ENCODE measurements around the gene QARS1.

Gene QARS1

DNA sequence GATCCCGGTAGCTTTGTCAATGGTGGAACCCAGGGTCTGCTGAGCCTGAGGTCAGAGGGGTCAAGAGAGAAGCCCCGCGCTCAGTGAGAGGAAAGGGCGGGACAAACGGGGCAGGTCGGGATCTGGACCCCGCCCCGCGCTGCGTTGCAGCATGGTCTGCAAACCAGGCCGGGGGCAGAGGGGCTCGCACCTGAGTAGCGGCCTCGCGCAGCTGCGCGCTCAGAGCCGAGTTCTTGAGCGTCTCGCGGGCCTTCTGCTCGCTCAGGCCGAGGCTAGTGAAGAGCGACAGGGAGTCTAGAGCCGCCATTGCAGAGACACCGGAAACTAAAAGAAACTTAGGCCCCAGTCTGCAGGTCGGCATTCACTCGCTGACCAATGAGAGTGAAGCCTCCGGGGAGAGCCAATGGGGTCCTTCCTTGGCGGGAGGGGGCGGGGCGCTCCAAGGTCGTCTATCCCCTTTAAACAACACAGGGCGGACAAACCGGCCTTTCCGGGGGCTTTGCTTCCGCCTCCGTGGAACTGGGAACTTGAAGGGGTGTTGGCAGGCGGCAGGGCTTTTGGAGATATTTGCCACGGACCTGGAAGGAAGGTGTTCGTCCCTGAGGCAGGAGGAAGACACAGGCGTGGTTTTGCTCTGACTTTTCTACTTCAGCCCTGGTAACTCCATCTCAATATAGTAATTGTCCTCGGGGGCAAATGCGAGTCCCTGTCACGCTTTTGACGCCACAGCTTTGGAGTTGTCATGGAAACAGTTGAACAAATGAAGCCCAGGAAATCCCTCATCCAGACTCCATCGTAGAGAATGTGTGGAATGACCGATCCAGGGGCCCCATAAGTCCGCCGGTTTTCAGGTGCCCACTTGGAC, at the start of gene QARS1:
Gene QARS1, minus strand, starts transcription at position 331 of the 865 bp plus-strand sequence. Its CDS starts 24 bp downstream, at position 307.
- peak; percentile 46 to 81 for DNase-seq

DNA sequence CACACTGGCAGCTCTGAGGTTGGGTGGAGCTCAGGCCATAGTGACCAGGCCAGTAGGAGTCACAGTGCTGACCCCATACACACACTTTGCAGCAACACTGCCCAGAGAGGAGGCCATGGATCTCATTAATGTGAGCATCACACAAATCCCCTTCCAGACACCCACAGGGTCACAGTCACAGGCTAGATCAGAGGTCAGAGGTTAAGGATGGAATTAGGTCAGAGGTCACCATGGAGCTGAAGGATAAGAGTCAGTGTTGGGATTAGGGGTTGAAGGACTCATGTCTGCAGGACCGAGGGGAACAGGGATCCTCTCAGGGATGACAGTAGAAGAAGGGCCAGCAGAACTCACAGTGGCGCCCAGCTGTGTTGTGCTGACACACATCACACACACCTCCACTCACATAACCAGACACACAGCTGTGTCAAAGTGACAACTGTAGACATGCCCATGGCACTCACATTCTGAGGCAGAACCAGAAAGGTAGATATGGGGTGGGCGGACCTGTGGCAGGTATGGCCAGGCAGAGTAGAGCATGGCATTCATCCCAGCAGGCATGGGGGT, 48.9 kb upstream of the QARS1 start:
- no peak for DNase-seq

DNA sequence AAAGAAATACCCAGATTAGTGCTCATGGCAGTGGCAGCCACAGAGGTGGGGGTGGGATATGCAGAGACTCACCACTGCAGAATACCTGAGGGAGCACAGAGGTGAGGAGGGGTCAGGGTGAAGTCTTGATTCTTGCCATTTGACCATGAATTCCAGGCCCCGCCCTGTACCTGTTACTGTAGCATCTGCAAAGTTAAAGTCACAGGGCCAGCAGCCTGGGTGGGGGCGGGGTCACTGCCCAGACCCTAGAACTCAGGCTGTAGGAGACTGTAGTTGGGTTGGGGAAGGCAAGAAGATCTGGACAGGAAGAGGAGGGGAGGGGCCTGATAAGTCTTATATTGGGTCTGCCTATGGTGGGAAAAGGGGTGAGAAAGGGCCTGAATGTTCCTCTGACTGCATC, 47.1 kb upstream of the QARS1 start:
- DNase-seq: no peak

DNA sequence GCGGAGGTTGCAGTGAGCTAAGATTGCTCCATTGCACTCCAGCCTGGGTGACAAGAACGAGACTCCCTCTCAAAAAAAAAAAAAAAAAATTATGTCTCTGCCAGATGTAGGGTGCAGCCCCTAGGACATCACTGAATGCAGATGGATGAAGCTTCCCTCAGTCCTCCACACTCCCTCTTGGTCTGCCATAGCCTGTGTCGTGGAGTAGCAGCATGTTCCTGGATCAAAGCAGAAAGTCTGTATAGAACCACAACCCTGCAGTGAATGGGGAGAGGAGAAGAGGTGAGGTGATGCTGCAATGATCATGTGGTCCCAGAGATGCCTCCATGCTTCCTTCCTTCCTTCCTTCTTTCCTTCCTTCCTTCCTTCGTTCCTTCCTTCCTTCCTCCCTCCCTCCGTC, 43.6 kb upstream of the QARS1 start:
- no peak for DNase-seq

DNA sequence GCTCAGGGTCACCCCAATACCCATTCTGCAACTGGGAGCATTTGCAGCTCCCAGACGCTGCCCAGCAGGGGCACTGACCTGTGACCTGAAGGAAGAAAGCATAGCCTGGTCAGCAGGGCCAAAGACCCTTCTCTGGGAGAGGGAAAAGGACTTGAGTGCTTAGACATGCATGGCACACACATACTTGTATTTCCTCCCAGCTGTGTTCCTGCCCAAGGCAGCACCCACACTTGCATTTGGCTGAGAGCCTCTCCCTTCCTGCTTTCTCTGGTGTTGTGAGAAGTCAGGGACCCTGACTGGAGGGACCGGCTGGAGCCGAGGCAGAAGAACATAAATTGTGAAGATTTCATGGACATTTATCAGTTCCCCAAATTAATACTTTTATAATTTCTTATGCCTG, 35.5 kb upstream of the QARS1 start:
- DNase-seq: no peak

DNA sequence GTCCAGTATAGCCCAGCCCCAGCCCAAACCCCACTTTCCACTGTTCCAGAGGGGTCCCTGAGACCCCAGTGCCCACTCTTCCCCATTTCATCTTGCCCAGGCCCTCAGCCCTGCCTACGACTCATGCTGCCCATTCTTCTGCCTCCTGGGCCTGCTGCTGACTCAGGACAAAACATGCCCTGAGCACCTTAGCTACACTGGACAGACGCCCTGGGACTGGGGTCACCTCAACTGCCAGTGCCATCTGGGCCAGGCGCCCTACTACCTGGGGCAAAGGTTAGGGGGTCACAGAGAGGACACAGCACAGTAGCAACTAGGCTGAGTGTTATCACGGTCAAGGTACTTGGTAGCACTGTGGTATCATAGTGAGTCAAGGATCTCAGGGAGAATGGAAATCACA, 30.9 kb upstream of the QARS1 start:
- no peak for DNase-seq

DNA sequence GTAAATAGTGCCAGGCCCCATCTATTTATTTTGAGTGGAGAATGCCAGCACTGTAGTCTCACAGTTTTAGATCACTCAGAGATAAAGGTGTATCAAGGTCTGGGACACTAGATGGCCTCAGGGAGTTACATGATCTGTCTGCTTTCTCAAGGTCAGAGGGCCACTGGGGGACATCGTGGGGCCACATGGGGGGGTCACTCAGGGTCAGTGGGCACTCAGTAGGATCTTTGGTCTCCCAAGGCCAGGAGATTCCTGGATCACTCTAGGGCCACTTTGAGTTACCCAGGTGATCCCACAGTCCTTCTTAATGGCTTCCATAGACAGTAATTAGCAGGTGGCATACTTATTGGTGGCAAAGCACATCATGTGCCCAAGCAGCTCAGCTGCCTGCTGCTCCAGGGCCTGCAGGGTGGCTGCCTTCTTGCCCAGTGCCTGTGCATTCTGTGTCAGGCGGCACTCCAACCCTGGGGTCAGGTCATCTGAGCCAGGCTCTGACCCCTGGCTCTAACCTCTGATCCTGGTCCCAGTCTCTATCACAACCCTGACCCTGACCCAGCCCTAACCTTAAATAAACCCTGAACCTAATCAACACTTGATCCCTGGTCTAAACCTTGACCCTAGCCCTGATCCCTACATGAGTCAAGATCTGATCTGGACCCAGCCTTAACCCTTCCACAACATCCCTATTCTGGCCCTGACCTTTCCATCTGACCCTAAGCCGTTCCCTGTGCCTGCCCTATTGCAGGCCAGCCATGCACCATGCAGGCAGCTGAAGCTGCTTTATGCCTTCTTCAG, 30.1 kb upstream of the QARS1 start:
- DNase-seq: no peak

DNA sequence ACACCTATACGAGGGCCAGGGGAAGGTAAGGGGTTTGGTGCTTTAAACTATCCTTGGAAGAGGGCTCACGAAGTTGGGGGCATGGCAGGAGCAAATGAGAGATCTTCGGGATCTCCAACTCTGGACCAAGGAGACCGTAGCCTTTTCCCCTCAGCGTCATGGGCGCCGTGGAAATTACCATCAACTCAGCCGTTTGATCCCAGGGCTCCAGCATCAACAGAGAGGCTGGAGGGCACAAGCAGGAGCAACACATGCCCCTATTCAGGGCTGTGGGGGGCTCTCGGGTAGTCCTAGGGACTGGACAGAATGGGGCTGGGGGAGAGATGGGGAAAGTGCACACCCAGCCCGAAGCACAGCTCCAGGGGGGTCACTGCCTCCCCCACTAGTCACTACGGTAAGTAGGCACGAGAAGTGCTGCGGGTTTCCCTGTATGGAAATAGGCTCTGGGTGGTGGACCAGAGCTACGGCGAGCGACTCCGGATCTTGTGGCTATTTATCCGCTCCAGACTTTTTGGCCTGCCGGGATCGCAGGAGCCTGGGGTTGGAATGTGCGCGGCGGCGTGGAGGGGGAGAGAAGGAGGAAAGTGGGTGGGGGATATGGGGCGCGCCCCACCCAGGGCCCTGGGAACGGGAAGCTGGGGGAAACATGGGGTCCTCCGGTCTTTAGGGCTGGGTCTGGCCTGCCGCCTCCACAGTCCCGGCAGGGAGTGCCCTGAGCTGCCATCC, 28.8 kb upstream of the QARS1 start:
- peak; percentile 32 to 75 for DNase-seq

DNA sequence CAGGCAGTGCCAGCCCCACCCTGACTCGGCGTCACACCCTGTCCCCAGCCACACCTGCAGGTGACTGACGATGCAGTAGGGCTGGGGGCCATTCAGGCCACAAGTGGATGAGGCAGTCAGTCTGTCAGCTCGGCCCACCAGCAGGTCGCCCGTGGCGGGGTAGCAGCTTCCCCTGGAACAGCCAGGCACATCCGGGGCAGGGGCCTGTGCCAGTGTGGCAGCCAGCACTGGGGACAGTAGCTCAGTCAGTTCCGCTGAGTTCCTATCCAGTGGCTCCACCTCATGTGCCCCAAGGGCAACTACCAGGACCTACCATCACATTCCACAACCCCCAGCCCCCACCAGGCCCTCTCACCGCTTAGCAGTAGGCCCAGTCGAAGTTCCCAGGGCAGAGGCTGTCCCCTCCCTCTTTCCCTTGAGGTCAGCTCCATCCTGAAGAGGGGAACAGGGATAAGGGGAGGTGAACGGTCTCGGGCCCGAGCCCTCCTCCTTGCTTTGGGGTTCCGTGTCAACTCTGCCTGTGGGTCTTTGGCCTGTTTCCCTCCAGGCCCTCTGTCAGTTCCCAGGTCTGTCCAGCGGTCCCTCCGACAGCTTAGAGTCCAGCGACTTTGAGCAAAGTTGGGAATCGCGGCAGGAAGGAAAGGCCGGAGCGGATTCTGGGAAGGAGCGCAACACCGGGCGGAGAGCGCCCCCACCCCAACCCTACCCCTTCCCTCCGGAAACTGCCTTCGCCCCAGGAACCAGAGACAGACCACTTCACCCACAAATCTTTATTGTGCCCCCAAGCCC, 28.1 kb upstream of the QARS1 start, which contains the start of gene LAMB2:
Gene LAMB2, minus strand, starts transcription at position 614 of the 789 bp plus-strand sequence. Its CDS starts 183 bp downstream, at position 431.
- peak; percentile 2 to 63 for DNase-seq

DNA sequence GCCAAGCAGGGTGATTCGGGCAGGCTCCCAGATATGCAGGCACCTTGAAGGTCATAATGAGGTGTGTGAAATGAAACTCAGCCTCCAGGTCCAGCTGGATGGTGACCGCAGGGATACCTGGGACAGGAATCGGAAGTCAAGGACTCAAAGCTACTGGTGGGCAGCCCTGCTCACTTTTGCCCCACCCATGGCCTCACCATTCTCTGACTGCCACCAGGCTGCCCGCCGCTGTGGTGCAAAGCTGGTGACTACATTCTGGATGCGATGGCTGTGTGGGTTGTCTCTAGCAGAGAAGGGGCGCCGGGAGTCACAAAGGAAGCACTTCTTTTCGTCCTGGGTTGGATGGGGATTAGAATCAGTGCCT, 27.5 kb upstream of the QARS1 start:
- DNase-seq: no peak

DNA sequence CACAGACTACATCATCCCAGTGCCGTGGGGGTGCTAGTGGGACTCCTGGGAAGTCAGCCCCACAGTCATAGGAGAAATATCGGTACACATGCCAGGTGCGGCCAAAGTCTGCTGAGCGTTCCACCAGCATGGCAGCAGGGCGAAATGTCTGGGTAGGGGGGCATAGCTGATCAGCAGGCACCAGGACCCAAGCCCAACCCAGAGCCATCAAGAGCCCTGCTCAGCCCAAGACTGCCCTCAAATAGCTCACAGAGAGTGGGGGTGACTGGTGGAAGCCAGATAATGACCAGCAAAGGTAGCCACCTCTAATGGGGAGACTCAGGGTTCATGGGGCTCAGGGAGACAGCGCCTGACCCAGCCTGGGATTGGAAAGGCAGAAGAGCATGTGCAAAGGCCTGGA, 27.0 kb upstream of the QARS1 start:
- no peak for DNase-seq

DNA sequence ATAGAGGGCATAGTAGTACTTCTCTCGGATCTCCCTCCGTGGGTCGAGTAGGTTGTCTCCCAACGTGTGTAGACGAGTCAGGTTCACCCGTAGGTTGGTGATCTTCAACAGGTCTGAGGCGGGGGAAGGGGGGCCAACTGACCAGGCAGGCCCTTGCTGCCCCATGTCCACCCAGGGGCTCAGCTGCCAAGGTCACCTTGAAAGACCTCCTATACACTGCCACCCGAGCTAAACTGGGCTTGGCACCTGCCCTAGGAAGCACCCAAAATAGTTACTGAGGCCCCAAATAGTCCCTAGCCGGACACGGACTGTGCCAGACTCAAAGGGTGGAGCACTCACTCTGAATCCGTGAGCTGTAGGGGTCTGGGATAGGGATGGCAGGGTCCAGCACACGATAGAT, 26.5 kb upstream of the QARS1 start:
- no peak for DNase-seq

DNA sequence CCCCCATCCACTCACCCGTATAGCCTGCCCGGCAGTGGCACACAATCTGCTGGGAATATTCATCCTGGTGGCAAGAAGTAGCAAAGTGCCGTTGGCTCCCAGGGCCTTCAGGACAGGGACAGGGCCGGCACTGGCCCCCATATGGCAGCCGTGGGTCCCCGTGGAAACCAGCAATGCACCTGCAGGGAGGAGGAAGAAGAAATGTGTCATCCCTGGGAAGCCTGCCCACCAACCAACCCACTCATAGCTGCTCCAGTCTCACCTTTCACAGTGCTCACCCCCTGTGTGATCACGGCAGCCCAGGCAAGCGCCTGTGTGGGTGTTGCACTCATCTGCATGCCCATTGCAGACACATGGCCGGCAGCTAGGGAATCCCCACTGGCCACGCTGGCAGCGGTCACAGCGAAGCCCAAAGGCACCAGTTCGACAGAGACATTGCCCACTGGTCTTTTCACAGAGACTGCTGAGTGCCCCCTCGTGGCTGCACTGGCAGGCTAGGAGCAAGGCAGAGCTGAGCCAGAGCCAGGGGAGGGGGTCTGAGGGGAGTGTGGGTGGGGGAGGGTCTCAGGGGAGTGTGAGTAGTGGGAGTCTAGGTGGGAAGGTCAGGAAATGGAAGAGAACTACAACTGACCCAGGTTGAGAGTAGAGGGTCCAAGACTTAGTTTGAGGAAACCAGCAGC, 20.6 kb upstream of the QARS1 start:
- no peak for DNase-seq

DNA sequence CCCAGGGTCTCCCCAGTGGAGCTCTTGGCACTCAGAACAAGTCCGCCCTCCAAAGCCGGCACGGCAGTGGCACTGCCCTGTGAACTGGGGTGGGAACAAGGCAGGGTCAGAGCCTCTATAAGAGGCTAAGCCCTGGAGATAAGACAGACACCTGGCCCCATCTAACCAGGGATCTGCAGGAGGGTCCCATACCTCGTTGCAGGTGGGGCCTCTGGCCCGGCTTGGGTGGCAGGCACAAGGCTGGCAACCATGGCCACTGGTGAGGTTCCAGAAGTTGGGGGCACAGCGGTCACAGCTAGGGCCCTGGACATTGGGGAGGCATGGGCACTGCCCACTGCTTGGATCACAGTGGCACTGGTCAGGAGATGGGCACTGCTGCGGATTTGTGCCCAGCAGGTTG, 19.6 kb upstream of the QARS1 start:
- DNase-seq: no peak

DNA sequence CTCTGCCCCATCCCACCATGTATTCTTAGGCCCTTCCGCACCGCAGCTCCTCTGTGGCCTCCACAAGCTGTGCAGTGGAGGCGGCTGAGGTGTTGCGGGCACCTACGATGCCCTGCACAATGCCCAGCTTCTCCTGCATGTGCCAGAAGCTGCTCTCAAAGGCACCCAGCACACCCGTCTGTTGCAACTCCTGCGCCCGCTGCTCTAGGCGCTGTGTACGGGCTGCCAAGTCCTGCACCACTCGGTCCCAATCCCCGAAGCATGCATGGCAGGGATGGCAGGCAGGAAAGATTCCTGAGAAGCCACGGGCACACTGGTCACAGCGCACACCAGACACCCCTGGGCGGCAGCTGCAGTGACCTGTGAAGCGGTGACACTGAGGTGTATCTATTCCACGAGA, 19.1 kb upstream of the QARS1 start:
- no peak for DNase-seq

DNA sequence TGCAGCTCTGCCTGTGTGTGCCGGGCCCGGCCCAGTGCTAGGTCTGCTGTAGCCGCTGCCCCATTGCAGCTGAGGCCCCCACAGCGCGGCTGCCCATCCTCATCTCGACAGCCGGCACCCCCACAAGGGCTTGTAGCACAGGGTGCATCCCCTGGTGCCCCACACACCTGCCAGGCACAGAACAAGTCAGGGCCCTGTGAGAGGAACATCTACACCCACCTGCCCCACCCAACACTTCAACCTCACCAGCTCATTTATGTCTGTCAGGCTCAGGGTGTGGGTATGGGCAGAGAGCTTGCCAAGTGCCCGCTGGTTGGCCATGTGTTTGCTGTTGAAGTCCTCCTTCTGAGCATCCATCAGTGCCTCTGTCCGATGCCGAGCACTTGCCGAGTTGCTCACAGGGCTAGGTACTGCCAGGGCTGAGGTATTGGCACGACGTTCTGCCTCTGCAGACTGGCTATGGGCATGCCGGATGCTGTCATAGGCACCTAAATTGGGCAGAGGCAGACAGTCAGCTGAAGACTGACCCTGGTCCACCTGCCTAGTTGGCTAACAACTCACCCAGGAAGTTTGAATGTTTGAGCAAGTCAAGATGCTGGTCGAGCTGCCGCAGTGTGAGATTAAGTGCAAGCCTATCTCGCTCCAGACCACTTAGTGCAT, 18.5 kb upstream of the QARS1 start:
- no peak for DNase-seq

DNA sequence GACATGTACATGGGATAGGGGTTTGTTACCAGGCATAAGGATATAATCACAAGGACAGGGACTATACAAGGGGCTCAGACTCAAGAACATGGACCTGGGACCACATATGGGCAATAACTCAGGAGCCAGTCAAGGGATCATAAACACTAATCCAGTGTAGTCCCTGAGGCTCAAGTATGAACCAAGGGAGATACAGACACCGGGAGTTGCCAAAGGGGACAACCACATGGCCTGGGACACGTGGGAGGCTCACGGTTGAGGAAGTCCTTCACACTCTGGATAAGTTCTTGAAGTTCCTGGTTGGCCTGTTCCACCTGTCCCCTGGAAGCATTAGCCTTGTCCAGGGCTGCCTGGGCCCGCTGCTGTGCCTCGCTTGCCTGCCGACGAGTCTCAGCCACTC, 17.9 kb upstream of the QARS1 start:
- DNase-seq: no peak

DNA sequence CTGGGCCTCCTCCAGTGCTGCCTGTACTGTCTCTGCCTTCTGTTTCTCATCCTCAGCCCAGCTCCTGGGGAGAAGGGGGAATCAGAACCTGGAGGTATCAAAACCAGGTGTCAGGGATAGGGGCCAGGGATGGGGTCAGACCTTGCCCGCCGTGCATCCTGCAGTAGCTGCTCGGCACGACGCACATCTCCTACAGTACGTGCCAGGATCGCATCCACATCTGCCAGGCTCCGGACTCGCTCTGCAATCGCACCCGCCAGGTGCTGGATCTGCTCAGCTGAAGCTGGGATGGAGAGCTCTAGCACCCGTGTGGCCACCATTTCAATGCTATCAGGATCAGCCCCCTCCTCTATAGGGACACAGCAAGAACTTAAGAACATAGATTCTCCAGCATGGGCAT, 17.5 kb upstream of the QARS1 start:
- no peak for DNase-seq

DNA sequence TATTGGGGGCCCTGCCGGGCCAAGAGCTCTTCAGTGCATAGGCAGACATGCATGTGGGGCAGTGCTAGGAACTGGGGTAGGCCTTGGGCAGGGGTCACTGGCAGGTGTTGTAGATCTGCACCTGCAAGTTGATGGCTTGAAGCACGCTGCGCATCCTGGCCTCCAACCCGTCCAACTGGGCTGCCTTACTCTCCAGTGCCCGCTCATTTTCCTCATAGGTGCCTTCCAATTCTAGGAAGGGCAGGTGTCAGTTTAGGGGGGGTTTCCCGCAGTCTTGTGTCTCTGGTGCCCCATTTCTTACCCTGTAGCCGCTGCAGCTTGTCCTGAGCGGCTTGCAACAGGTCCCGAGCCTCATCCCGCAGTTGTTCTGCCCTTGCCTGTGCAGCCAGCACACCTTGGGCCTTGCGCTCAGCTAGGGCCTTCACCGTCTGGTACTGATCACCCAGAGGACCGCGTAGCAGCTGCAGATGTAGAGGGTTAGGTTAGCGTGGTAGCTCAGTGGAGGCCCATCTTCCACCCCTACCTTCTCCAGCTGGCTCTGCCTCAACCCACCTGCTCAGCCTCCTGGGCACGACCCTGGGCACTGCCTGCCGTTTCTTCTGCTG, 16.7 kb upstream of the QARS1 start:
- DNase-seq: no peak

DNA sequence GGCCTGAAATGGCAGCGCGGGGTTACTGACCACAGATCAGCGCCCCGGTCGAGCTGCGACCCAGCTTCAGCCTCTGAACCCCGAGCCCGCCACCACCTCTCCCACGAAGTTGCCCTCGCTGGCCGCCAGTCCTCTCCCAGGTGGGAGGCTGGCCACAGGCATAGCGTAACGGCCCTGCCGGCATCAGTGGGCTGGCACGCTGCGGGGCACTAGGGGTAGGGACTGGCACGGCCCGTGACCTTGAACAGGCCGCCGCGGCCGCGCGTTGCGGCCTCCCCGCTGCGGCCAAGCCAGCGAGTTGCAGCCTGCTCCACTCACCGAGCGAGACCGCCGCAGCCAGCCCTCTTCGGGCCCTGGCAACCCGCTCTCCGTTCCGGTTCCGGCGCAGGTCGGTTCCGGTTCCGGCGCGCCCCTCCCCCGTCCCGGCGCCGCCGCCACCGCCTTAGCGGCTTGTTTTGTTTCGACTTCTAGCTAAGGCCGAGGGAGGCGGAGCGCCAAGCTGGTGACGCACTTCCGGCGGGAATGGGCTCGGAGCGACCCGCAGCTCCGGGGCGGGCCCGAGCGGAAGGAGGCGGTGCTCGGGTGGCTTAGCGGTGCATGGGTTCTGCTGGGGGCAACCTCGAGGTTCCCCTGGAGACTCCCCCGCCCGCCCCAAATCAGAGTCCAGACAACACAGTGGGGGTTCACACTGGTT, 16.0 kb upstream of the QARS1 start, which contains the start of gene USP19:
Gene USP19, minus strand, starts transcription at position 386 of the 694 bp plus-strand sequence. CDS start 1,678 bp downstream, outside the sequence.
- DNase-seq: peak; percentile 55 to 86

Data from NCI-H446 (cell line).